H4 (cell line): ENCODE data around the gene ARL15. TPM values are rescaled to one million over a fixed set of nuclear protein-coding genes. Genes with fewer than 3 reads are reported as not detected.

Source experiments
- DNase-seq: peaks from one replicate; pipeline ENCODE4 v3.0.0-alpha.2; 2015; ENCODE audit warnings: low spot score
- total RNA-seq: library from RNA; depleted of rRNA; stranded (reverse); fragments of >200 nt; shearing (Covaris generic); gene quantifications from 2 replicates; pipeline ENCODE4 v1.2.3, GENCODE V29; 2014

Gene ARL15
- total RNA-seq, 1 experiment from 2014 or later: 15.3 TPM

- DNase-seq: no peak
Measured at GRCh38 chr5:54288568-54289217, 21.7 kb downstream of the ARL15 start.

GRCh38 chr5:54285686-54286085 is 24.7 kb downstream of the ARL15 start:
- no peak for DNase-seq

GRCh38 chr5:54284586-54284985 is 25.8 kb downstream of the ARL15 start:
- no peak for DNase-seq

- DNase-seq: no peak
Measured at GRCh38 chr5:54282876-54283275, 27.5 kb downstream of the ARL15 start.

- no peak for DNase-seq
Measured at GRCh38 chr5:54281960-54282692, 28.2 kb downstream of the ARL15 start.

- no peak for DNase-seq
Measured at GRCh38 chr5:54279960-54280359, 30.4 kb downstream of the ARL15 start.

GRCh38 chr5:54278979-54279717 is 31.2 kb downstream of the ARL15 start:
- no peak for DNase-seq

- DNase-seq: no peak
Measured at GRCh38 chr5:54278036-54278830, 32.1 kb downstream of the ARL15 start.

GRCh38 chr5:54276048-54276447 is 34.3 kb downstream of the ARL15 start:
- DNase-seq: no peak

GRCh38 chr5:54275361-54275760 is 35.0 kb downstream of the ARL15 start:
- peak; percentile 26 for DNase-seq

GRCh38 chr5:54274944-54275343 is 35.4 kb downstream of the ARL15 start:
- no peak for DNase-seq

GRCh38 chr5:54273715-54274114 is 36.7 kb downstream of the ARL15 start:
- DNase-seq: no peak

GRCh38 chr5:54272746-54273145 is 37.6 kb downstream of the ARL15 start:
- DNase-seq: no peak

GRCh38 chr5:54270326-54270725 is 40.0 kb downstream of the ARL15 start:
- DNase-seq: no peak

GRCh38 chr5:54264574-54264973 is 45.8 kb downstream of the ARL15 start:
- no peak for DNase-seq

- DNase-seq: no peak
Measured at GRCh38 chr5:54263447-54263846, 46.9 kb downstream of the ARL15 start.

GRCh38 chr5:54261596-54261995 is 48.8 kb downstream of the ARL15 start:
- DNase-seq: no peak

GRCh38 chr5:54259981-54260380 is 50.4 kb downstream of the ARL15 start:
- no peak for DNase-seq

GRCh38 chr5:54259090-54259489 is 51.3 kb downstream of the ARL15 start:
- DNase-seq: no peak

GRCh38 chr5:54257366-54258118 is 52.8 kb downstream of the ARL15 start:
- peak; percentile 10 for DNase-seq

GRCh38 chr5:54254482-54255198 is 55.7 kb downstream of the ARL15 start:
- DNase-seq: no peak
